DOHH2 (cell line): ENCODE measurements around the gene GNAS-AS1.

Experiments used
- EZH2phosphoT487 ChIP-seq: fragments of 200-600 bp; sonication (generic); IDR thresholded peaks from 2 replicates; pipeline ENCODE4 v1.6.1; 2017; ENCODE audit warnings: borderline replicate concordance, mild to moderate bottlenecking, antibody characterized with exemption, low read length, moderate library complexity, mixed read lengths
- TF ChIP-seq, protein P1 (sequence below): fragments of 200-600 bp; sonication (generic); IDR thresholded peaks from one replicate; pipeline ENCODE4 v1.5.1; 2014; ENCODE audit warnings: antibody characterized with exemption, mild to moderate bottlenecking, low read depth, low read length; ENCODE audit not compliant: poor library complexity, severe bottlenecking

- TF ChIP-seq, protein P1, sequence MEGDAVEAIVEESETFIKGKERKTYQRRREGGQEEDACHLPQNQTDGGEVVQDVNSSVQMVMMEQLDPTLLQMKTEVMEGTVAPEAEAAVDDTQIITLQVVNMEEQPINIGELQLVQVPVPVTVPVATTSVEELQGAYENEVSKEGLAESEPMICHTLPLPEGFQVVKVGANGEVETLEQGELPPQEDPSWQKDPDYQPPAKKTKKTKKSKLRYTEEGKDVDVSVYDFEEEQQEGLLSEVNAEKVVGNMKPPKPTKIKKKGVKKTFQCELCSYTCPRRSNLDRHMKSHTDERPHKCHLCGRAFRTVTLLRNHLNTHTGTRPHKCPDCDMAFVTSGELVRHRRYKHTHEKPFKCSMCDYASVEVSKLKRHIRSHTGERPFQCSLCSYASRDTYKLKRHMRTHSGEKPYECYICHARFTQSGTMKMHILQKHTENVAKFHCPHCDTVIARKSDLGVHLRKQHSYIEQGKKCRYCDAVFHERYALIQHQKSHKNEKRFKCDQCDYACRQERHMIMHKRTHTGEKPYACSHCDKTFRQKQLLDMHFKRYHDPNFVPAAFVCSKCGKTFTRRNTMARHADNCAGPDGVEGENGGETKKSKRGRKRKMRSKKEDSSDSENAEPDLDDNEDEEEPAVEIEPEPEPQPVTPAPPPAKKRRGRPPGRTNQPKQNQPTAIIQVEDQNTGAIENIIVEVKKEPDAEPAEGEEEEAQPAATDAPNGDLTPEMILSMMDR: no peak
- TF ChIP-seq EZH2phosphoT487: no peak
Measured at GRCh38 chr20:58845706-58846105, 5.0 kb downstream of the GNAS-AS1 start.
